IMR-90 (cell line): ENCODE measurements around the gene NNAT. TPM values are rescaled to one million over a fixed set of nuclear protein-coding genes. Genes with fewer than 3 reads are reported as not detected.

ENCODE experiments used
- ATAC-seq: fragments of 200-7000 bp; cut with Tn5 transposase; 2 replicates; pipeline ENCODE4 v1.9.1; 2020; ENCODE audit warnings: low read depth, mild to moderate bottlenecking, moderate library complexity
- BruUV-seq: library from RNA; stranded (reverse); fragments of 400-500 nt; replicated peaks from 2 replicates; lab custom pipeline; 2021; lab: Mats Ljungman, UMichigan
- CTCF ChIA-PET: fragments of 300-600 bp; formaldehyde crosslinking; extraction: SDS; loops from one replicate; lab custom pipeline; 2021; ENCODE audit warnings: antibody characterized with exemption; lab: Yijun Ruan, JAX
- POLR2A ChIA-PET: fragments of 300-600 bp; sonication (Branson Sonifier 250); formaldehyde crosslinking; loops from one replicate; lab custom pipeline; 2022; ENCODE audit warnings: antibody characterized with exemption; ENCODE audit not compliant: unreplicated experiment; lab: Charles Lee
- DNase-seq: peaks from one replicate; pipeline ENCODE4 v3.0.0; 2013
- H2AFZ ChIP-seq: replicated peaks from 2 replicates; pipeline ENCODE3; 2013; ENCODE audit warnings: low read length, mild to moderate bottlenecking; ENCODE audit not compliant: poor library complexity
- H2AK5ac ChIP-seq: 2 replicates; pipeline ENCODE4 v1.6.1; 2013; ENCODE audit warnings: low read depth, low read length, inconsistent platforms
- H2AK9ac ChIP-seq: replicated peaks from 2 replicates; pipeline ENCODE3; 2013; ENCODE audit warnings: mild to moderate bottlenecking, low read depth, low read length, moderate library complexity; ENCODE audit not compliant: poor library complexity
- H2BK120ac ChIP-seq: 2 replicates; pipeline ENCODE4 v1.6.1; 2013; ENCODE audit warnings: low read depth, low read length, inconsistent platforms
- H2BK15ac ChIP-seq: 3 replicates; pipeline ENCODE4 v1.6.1; 2013; ENCODE audit warnings: low read depth, low read length, inconsistent platforms
- H2BK20ac ChIP-seq: 2 replicates; pipeline ENCODE4 v1.6.1; 2013; ENCODE audit warnings: low read depth, mild to moderate bottlenecking, inconsistent platforms, low read length, moderate library complexity
- H2BK5ac ChIP-seq: 2 replicates; pipeline ENCODE4 v1.6.1; 2013; ENCODE audit warnings: mild to moderate bottlenecking, low read depth, low read length, inconsistent platforms; ENCODE audit not compliant: poor library complexity, severe bottlenecking
- H3K14ac ChIP-seq: replicated peaks from 2 replicates; pipeline ENCODE4 v1.6.1; 2013; ENCODE audit warnings: low read depth, low read length, inconsistent platforms
- H3K18ac ChIP-seq: 2 replicates; pipeline ENCODE4 v1.6.1; 2013; ENCODE audit warnings: low read depth, low read length, control low read depth
- H3K23ac ChIP-seq: 2 replicates; pipeline ENCODE4 v1.6.1; 2013; ENCODE audit warnings: low read depth, low read length, inconsistent platforms
- H3K27ac ChIP-seq: 2 replicates; pipeline ENCODE4 v1.5.1; 2013; ENCODE audit warnings: mild to moderate bottlenecking, control low read depth, low read length; ENCODE audit not compliant: insufficient read depth
- H3K27me3 ChIP-seq: 2 replicates; pipeline ENCODE4 v1.6.1; 2013; ENCODE audit warnings: low read length; ENCODE audit not compliant: control insufficient read depth, insufficient read depth
- H3K36me3 ChIP-seq: 2 replicates; pipeline ENCODE4 v1.6.1; 2013; ENCODE audit warnings: low read length, mixed read lengths; ENCODE audit not compliant: control insufficient read depth, insufficient read depth
- H3K4ac ChIP-seq: 2 replicates; pipeline ENCODE4 v1.6.1; 2013; ENCODE audit warnings: low read depth, low read length, inconsistent platforms
- H3K4me1 ChIP-seq: 2 replicates; pipeline ENCODE4 v1.6.1; 2013; ENCODE audit warnings: low read length, mixed read lengths; ENCODE audit not compliant: control insufficient read depth, insufficient read depth
- H3K4me2 ChIP-seq: 2 replicates; pipeline ENCODE4 v1.6.1; 2013; ENCODE audit warnings: low read depth, mild to moderate bottlenecking, control low read depth, low read length, moderate library complexity
- H3K4me3 ChIP-seq: 2 replicates; pipeline ENCODE4 v1.5.1; 2013; ENCODE audit warnings: low read depth, mild to moderate bottlenecking, control low read depth, low read length, moderate library complexity; ENCODE audit not compliant: insufficient read depth
- H3K56ac ChIP-seq: 2 replicates; pipeline ENCODE4 v1.6.1; 2013; ENCODE audit warnings: low read length, inconsistent platforms; ENCODE audit not compliant: insufficient read depth; ENCODE audit errors: extremely low read depth
- H3K79me1 ChIP-seq, 2 experiments: 2 replicates each; pipeline ENCODE4 v1.6.1; 2013; ENCODE audit warnings: low read length in 2 of 2, inconsistent platforms in 1 of 2, low read depth in 1 of 2
- H3K9ac ChIP-seq: 2 replicates; pipeline ENCODE4 v1.6.1; 2013; ENCODE audit warnings: low read depth, low read length, control low read depth
- H3K9me1 ChIP-seq: 2 replicates; pipeline ENCODE4 v1.6.1; 2013; ENCODE audit warnings: low read length, inconsistent platforms; ENCODE audit not compliant: insufficient read depth
- H3K9me3 ChIP-seq: 2 replicates; pipeline ENCODE4 v1.6.1; 2013; ENCODE audit warnings: low read length; ENCODE audit not compliant: control insufficient read depth, insufficient read depth
- H4K20me1 ChIP-seq: 2 replicates; pipeline ENCODE4 v1.6.1; 2013; ENCODE audit warnings: low read length, inconsistent platforms; ENCODE audit not compliant: insufficient read depth
- H4K5ac ChIP-seq: 2 replicates; pipeline ENCODE4 v1.6.1; 2013; ENCODE audit warnings: mild to moderate bottlenecking, low read depth, low read length, control low read depth
- H4K8ac ChIP-seq, 2 experiments: 2 replicates each; pipeline ENCODE4 v1.6.1; 2013; ENCODE audit warnings: low read depth in 2 of 2, low read length in 2 of 2, control low read depth in 1 of 2, inconsistent platforms in 1 of 2
- H4K91ac ChIP-seq: 2 replicates; pipeline ENCODE4 v1.6.1; 2013; ENCODE audit warnings: low read depth, low read length, inconsistent platforms; ENCODE audit not compliant: insufficient read depth
- CEBPB ChIP-seq: IDR thresholded peaks from 2 replicates; pipeline ENCODE4 v1.6.1; 2012; ENCODE audit warnings: low read depth, low read length, improper control_type of control experiment
- ELK1 ChIP-seq: fragments of 150-350 bp; IDR thresholded peaks from 2 replicates; pipeline ENCODE4 v1.6.1; 2016; ENCODE audit warnings: low read depth, mild to moderate bottlenecking, low read length, moderate library complexity, borderline replicate concordance
- MAFK ChIP-seq: IDR thresholded peaks from 2 replicates; pipeline ENCODE4 v1.6.1; 2012; ENCODE audit warnings: low read depth, low read length, improper control_type of control experiment
- MAZ ChIP-seq: IDR thresholded peaks from 2 replicates; pipeline ENCODE4 v1.6.1; 2012; ENCODE audit warnings: low read depth, mild to moderate bottlenecking, low read length, improper control_type of control experiment, moderate library complexity, borderline replicate concordance
- SMC3 ChIP-seq: fragments of 150-350 bp; IDR thresholded peaks from 2 replicates; pipeline ENCODE4 v1.6.1; 2016; ENCODE audit warnings: low read depth, mild to moderate bottlenecking, antibody characterized with exemption, low read length, moderate library complexity
- WGBS, 2 experiments: methylation state at CpG; one replicate each; pipeline versions ENCODE4 v1.1.5 to v1.1.7; 2013; ENCODE audit warnings: missing lambda C conversion rate in 2 of 2; ENCODE audit not compliant: insufficient read length in 1 of 2; ENCODE audit errors: extremely low coverage in 2 of 2; 5-methylcytosine and 5-hydroxymethylcytosine counted together
- dilution Hi-C: fragments of 300-500 bp; cut with HindIII; formaldehyde crosslinking; loops from one replicate; pipeline ENCODE4 v1.14.3; 2018; ENCODE audit warnings: low sequenced_read_pairs; ENCODE audit not compliant: unreplicated experiment
- in situ Hi-C: fragments of 300-500 bp; cut with MboI; formaldehyde crosslinking; loops from 3 replicates; pipeline ENCODE4 v1.14.3; 2019; ENCODE audit warnings: low sequenced_read_pairs, inconsistent platforms, mixed read lengths
- intact Hi-C: fragments of 100-400 bp; cut with micrococcal nuclease; formaldehyde crosslinking; loops from 2 replicates; pipeline ENCODE4 v1.10.0; 2022
- polyA plus RNA-seq, 3 experiments: library from polyadenylated mRNA; depleted of rRNA; stranded (reverse); fragments of >200 nt; gene quantifications; 2 replicates each; pipeline ENCODE4 v1.2.3, GENCODE V29; 2012; ENCODE audit warnings: low replicate concordance in 1 of 3
- total RNA-seq: library from RNA; depleted of rRNA; stranded (reverse); fragments of >200 nt; gene quantifications from 2 replicates; pipeline ENCODE4 v1.2.3, GENCODE V29; 2012

The NNAT gene
- total and polyA plus RNA-seq, 2 of the 4 experiments (the other 2 are of a cell fraction): 2.0 to 6.5 TPM

GRCh38 chr20:37518606-37519507 lies 2.2 kb upstream of the NNAT start (continued):
- TF ChIP-seq MAZ (no peak), SMC3 (no peak)

- no peaks in the 10 kb centered on the region for H3K27me3 ChIP-seq
- TF ChIP-seq ELK1: no peak
- TF ChIP-seq CEBPB: no peak
- TF ChIP-seq MAFK: no peak
- dilution Hi-C loops (no loop called here), intact Hi-C loops (no loop called here), in situ Hi-C loops (no loop called here)
- H3K4ac ChIP-seq: no peak overlapping the region
- peaks cover 31% of the 10 kb centered on the region for H3K4me1 ChIP-seq
- H3K18ac ChIP-seq: no peak overlapping the region; the same call in 1 of the 2 replicates
- no peak for DNase-seq
- H4K5ac ChIP-seq: no peak overlapping the region
- H3K36me3 ChIP-seq: peaks cover 13% of the 10 kb centered on the region; the same call in 1 of the 2 replicates
- no peak overlapping the region for H2BK120ac ChIP-seq
- H2BK20ac ChIP-seq: no peak overlapping the region
- no peak overlapping the region for H2AK5ac ChIP-seq
- H2BK15ac ChIP-seq: no peak overlapping the region
- no peak for ATAC-seq
- ChIA-PET CTCF (interaction anchor here (0.7 kb wide), 1 partner anchor 32 kb away, joined by 3 read pairs; no protein-coding TSS in a partner anchor), POLR2A (no interaction called here)
- no peak overlapping the region for H3K56ac ChIP-seq
- H2AFZ ChIP-seq: no peak overlapping the region
- no TSS peak for BruUV-seq
- H4K91ac ChIP-seq: no peak overlapping the region
- H4K20me1 ChIP-seq: peaks cover 93% of the 10 kb centered on the region
- no peak overlapping the region for H3K4me3 ChIP-seq
- peaks cover 50 to 82% of the 10 kb centered on the region in 2 experiments for H3K79me1 ChIP-seq
- H3K27ac ChIP-seq: no peak overlapping the region; the same call in 1 of the 2 replicates
- H3K9me3 ChIP-seq: no peaks in the 10 kb centered on the region
- H3K4me2 ChIP-seq: no peak overlapping the region
- peak overlapping the region; percentile 15; the same call in 1 of the 2 replicates for H3K23ac ChIP-seq
- peaks cover 37% of the 10 kb centered on the region for H3K9me1 ChIP-seq
- no peak overlapping the region for H4K8ac ChIP-seq
- H2AK9ac ChIP-seq: no peak overlapping the region
- no peak overlapping the region for H3K14ac ChIP-seq
- H3K9ac ChIP-seq: no peak overlapping the region
- 90% methylated on average over 17 of the region's 39 CpGs; no CpG with 5 or more reads in 1 of the 2 experiments for WGBS, 2 experiments
- no peak overlapping the region for H2BK5ac ChIP-seq
Measured at GRCh38 chr20:37519508-37520418, 1.3 kb upstream of the NNAT start.
